Activated CD4-positive, alpha-beta T cell treated with anti-CD3 and anti-CD28 coated beads, Interleukin-2, Interleukin-6, amounts not matched to agents 100 ng/mL and 50 ng/mL, durations not matched to agents 16 hours and 8 hours (primary cell): Measurements from ENCODE around the gene RPP30.
A peak's percentile ranks its signal among the peaks of the same experiment; 100 is the strongest.

Source experiments
- DNase-seq: peaks from one replicate; pipeline ENCODE4 v3.0.0-alpha.2; 2020

Gene RPP30

GRCh38 chr10:90947030-90947960 is 75.5 kb downstream of the RPP30 start:
- peak; percentile 38 for DNase-seq
